HepG2 (cell line): ENCODE data around the gene ELL. TPM values are rescaled to one million over a fixed set of nuclear protein-coding genes. Genes with fewer than 3 reads are reported as not detected.

Experiments
- CCAR2 ChIP-seq: fragments of 200-400 bp; formaldehyde crosslinking; optimal IDR thresholded peaks from 2 replicates; pipeline ENCODE3; 2018; ENCODE audit warnings: low read depth, mild to moderate bottlenecking, low read length, moderate library complexity
- CENPT ChIP-seq: sonication (generic); formaldehyde crosslinking; IDR thresholded peaks from 2 replicates; pipeline ENCODE4 v1.8.0; 2022; ENCODE audit warnings: low read depth, mild to moderate bottlenecking, moderate library complexity, missing genetic modification reagents
- KDM3A ChIP-seq: IDR thresholded peaks from 2 replicates; pipeline ENCODE4 v1.6.1; 2018; ENCODE audit warnings: low read depth, missing compliant biosample characterization
- PHF5A ChIP-seq: IDR thresholded peaks from one replicate; pipeline ENCODE4 v1.6.1; 2018; ENCODE audit warnings: low read depth, missing genetic modification reagents; ENCODE audit not compliant: unreplicated experiment
- POLR2AphosphoS5 ChIP-seq: IDR thresholded peaks from 2 replicates; pipeline ENCODE4 v1.6.1; 2012; ENCODE audit warnings: low read depth, low read length
- RBM22 ChIP-seq: fragments of 200-400 bp; formaldehyde crosslinking; optimal IDR thresholded peaks from 2 replicates; pipeline ENCODE3; 2017; ENCODE audit warnings: mild to moderate bottlenecking, low read length, moderate library complexity
- REXO4 ChIP-seq: sonication (generic); formaldehyde crosslinking; IDR thresholded peaks from 2 replicates; pipeline ENCODE4 v1.8.0; 2022; ENCODE audit warnings: missing genetic modification reagents, mild to moderate bottlenecking, borderline replicate concordance
- ZBTB20 ChIP-seq: sonication (generic); formaldehyde crosslinking; IDR thresholded peaks from 2 replicates; pipeline ENCODE4 v1.8.1; 2023; ENCODE audit warnings: missing genetic modification reagents, low read depth, mild to moderate bottlenecking, borderline replicate concordance
- ZMYM4 ChIP-seq: sonication (generic); formaldehyde crosslinking; IDR thresholded peaks from 2 replicates; pipeline ENCODE4 v1.8.1; 2023; ENCODE audit warnings: mild to moderate bottlenecking, missing genetic modification reagents
- ZNF17 ChIP-seq: sonication (generic); formaldehyde crosslinking; IDR thresholded peaks from 2 replicates; pipeline ENCODE4 v1.5.0; 2020; ENCODE audit warnings: mild to moderate bottlenecking, missing genetic modification reagents
- ZNF547 ChIP-seq: sonication (generic); formaldehyde crosslinking; IDR thresholded peaks from 2 replicates; pipeline ENCODE4 v1.5.1; 2020; ENCODE audit warnings: mild to moderate bottlenecking, missing genetic modification reagents
- polyA plus RNA-seq, 8 experiments: library from polyadenylated mRNA; depleted of rRNA in 3 of 8; stranded (reverse) in 7 of 8; unstranded in 1 of 8; fragments of >200 nt; fragmentation: Illumina TruSeq in 4 of 8; extraction: Trizol in 4 of 8; gene quantifications; 2 replicates each; pipeline versions ENCODE4 v1.2.1 to v1.2.3, GENCODE V29; 2011 to 2016; ENCODE audit warnings: low read depth in 4 of 8, missing spikeins in 1 of 8, mixed read lengths in 1 of 8; ENCODE audit not compliant: insufficient read depth in 1 of 8
- total RNA-seq, 5 experiments: library from RNA; depleted of rRNA; stranded (reverse); fragments of >200 nt; fragmentation: Illumina TruSeq; extraction: Trizol; gene quantifications; 2 replicates each; pipeline ENCODE4 v1.2.3, GENCODE V29; 2016; ENCODE audit warnings: low read depth in 1 of 5
- TF ChIP-seq, protein P1 (sequence below): sonication (generic); formaldehyde crosslinking; IDR thresholded peaks from 2 replicates; pipeline ENCODE4; 2020; ENCODE audit warnings: missing genetic modification reagents, mild to moderate bottlenecking, borderline replicate concordance
- TF ChIP-seq, protein P2 (sequence below): sonication (generic); formaldehyde crosslinking; IDR thresholded peaks from 2 replicates; pipeline ENCODE4 v1.8.0; 2022; ENCODE audit warnings: missing genetic modification reagents, mild to moderate bottlenecking, moderate library complexity, borderline replicate concordance
- TF ChIP-seq, protein P3 (sequence below): sonication (generic); formaldehyde crosslinking; IDR thresholded peaks from 2 replicates; pipeline ENCODE4 v1.4.0; 2020; ENCODE audit warnings: missing genetic modification reagents, low read depth, mild to moderate bottlenecking, borderline replicate concordance
- TF ChIP-seq, protein P4 (sequence below): IDR thresholded peaks from 2 replicates; pipeline ENCODE4 v1.6.1; 2012; ENCODE audit warnings: low read depth, low read length, improper control_type of control experiment
- TF ChIP-seq, protein P5 (sequence below): sonication (generic); formaldehyde crosslinking; IDR thresholded peaks from 2 replicates; pipeline ENCODE4 v1.4.0; 2020; ENCODE audit warnings: missing genetic modification reagents
- TF ChIP-seq, protein P6 (sequence below): sonication (generic); formaldehyde crosslinking; IDR thresholded peaks from 2 replicates; pipeline ENCODE4 v1.8.0; 2022; ENCODE audit warnings: mild to moderate bottlenecking, missing genetic modification reagents, borderline replicate concordance

The ELL gene
- total and polyA plus RNA-seq, 2 of the 13 experiments (the other 11 are each of a cell fraction or from before 2014, with no cell fraction given), result 3.7 to 5.4 TPM

DNA sequence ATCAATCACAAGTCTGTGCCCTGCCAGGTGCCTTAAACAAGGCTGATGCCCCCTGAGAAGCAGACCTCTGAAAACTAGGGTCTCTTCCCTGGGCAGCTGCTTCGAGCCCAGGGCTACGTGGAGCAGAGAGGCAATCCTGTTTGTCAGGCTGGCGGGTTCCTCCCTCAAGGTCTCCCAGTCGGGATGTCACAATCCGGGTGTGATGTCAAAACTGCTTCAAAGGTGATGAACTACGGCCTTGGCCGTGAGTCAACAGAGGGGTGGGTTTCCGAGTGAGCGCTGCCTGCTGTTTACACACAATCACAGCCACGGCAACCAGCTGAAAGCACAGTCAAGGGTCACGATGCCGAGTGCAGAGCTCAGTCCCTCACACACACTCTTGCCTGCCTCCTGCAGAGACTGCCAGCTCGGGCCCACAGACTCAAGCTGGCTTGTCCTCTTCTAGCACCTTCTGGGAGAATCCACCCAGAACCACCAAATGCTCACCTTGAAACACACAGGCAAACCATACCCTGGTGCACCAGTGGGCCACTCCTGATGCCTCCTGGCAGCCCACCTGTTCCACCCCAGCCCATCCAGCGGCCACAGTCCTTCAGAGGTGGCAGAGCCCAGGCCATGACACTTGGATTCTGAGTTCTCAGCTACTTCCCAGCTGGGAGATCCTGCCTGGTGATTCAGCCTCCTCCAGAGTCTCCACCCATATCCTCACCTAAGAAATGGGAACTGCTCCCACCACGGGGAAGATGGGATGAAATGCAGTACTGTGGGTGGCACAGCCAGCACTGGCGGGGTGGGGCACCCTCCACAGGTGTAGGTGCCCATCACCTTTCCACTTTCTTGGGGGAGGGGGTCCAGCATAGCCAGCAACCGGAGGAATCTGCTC is 6.8 kb downstream of the ELL start (continued):
- TF ChIP-seq, protein P1, sequence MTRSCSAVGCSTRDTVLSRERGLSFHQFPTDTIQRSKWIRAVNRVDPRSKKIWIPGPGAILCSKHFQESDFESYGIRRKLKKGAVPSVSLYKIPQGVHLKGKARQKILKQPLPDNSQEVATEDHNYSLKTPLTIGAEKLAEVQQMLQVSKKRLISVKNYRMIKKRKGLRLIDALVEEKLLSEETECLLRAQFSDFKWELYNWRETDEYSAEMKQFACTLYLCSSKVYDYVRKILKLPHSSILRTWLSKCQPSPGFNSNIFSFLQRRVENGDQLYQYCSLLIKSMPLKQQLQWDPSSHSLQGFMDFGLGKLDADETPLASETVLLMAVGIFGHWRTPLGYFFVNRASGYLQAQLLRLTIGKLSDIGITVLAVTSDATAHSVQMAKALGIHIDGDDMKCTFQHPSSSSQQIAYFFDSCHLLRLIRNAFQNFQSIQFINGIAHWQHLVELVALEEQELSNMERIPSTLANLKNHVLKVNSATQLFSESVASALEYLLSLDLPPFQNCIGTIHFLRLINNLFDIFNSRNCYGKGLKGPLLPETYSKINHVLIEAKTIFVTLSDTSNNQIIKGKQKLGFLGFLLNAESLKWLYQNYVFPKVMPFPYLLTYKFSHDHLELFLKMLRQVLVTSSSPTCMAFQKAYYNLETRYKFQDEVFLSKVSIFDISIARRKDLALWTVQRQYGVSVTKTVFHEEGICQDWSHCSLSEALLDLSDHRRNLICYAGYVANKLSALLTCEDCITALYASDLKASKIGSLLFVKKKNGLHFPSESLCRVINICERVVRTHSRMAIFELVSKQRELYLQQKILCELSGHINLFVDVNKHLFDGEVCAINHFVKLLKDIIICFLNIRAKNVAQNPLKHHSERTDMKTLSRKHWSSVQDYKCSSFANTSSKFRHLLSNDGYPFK (CRISPR knock-in tag), result peak; percentile 74; the same call in 1 of the 2 replicates
- peak; percentile 98 for TF ChIP-seq KDM3A (CRISPR knock-in tag)
- TF ChIP-seq, protein P2, sequence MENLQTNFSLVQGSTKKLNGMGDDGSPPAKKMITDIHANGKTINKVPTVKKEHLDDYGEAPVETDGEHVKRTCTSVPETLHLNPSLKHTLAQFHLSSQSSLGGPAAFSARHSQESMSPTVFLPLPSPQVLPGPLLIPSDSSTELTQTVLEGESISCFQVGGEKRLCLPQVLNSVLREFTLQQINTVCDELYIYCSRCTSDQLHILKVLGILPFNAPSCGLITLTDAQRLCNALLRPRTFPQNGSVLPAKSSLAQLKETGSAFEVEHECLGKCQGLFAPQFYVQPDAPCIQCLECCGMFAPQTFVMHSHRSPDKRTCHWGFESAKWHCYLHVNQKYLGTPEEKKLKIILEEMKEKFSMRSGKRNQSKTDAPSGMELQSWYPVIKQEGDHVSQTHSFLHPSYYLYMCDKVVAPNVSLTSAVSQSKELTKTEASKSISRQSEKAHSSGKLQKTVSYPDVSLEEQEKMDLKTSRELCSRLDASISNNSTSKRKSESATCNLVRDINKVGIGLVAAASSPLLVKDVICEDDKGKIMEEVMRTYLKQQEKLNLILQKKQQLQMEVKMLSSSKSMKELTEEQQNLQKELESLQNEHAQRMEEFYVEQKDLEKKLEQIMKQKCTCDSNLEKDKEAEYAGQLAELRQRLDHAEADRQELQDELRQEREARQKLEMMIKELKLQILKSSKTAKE (CRISPR knock-in tag), result peak; percentile 100
- TF ChIP-seq REXO4 (CRISPR knock-in tag), result no peak
- TF ChIP-seq PHF5A (CRISPR knock-in tag), result peak; percentile 99
- TF ChIP-seq, protein P3, sequence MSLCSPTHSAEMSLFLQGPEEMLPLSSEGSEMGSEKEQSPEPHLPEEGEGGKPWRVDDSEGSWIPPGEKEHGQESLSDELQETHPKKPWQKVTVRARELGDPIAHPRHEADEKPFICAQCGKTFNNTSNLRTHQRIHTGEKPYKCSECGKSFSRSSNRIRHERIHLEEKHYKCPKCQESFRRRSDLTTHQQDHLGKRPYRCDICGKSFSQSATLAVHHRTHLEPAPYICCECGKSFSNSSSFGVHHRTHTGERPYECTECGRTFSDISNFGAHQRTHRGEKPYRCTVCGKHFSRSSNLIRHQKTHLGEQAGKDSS (CRISPR knock-in tag), result peak; percentile 97; the same call in 1 of the 2 replicates
- TF ChIP-seq CCAR2, result no peak
- TF ChIP-seq, protein P4, sequence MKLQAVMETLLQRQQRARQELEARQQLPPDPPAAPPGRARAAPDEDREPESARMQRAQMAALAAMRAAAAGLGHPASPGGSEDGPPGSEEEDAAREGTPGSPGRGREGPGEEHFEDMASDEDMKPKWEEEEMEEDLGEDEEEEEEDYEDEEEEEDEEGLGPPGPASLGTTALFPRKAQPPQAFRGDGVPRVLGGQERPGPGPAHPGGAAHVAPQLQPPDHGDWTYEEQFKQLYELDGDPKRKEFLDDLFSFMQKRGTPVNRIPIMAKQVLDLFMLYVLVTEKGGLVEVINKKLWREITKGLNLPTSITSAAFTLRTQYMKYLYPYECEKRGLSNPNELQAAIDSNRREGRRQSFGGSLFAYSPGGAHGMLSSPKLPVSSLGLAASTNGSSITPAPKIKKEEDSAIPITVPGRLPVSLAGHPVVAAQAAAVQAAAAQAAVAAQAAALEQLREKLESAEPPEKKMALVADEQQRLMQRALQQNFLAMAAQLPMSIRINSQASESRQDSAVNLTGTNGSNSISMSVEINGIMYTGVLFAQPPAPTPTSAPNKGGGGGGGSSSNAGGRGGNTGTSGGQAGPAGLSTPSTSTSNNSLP, result peak; percentile 45; the same call in 1 of the 2 replicates
- no peak for TF ChIP-seq ZNF17 (CRISPR knock-in tag)
- TF ChIP-seq CENPT (CRISPR knock-in tag), result 0 out of 2 replicates have a peak, but pooled peaks have one; percentile 45
- no peak for TF ChIP-seq RBM22
- TF ChIP-seq ZMYM4, result peak; percentile 91
- TF ChIP-seq ZBTB20 (CRISPR knock-in tag), result peak; percentile 94
- TF ChIP-seq ZNF547 (CRISPR knock-in tag), result peak; percentile 82; the same call in 1 of the 2 replicates
- peak; percentile 33; the same call in 1 of the 2 replicates for TF ChIP-seq POLR2AphosphoS5
- TF ChIP-seq, protein P5, sequence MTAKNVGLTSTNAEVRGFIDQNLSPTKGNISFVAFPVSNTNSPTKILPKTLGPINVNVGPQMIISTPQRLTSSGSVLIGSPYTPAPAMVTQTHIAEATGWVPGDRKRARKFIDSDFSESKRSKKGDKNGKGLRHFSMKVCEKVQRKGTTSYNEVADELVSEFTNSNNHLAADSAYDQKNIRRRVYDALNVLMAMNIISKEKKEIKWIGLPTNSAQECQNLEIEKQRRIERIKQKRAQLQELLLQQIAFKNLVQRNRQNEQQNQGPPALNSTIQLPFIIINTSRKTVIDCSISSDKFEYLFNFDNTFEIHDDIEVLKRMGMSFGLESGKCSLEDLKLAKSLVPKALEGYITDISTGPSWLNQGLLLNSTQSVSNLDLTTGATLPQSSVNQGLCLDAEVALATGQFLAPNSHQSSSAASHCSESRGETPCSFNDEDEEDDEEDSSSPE (CRISPR knock-in tag), result peak; percentile 87
- TF ChIP-seq, protein P6, sequence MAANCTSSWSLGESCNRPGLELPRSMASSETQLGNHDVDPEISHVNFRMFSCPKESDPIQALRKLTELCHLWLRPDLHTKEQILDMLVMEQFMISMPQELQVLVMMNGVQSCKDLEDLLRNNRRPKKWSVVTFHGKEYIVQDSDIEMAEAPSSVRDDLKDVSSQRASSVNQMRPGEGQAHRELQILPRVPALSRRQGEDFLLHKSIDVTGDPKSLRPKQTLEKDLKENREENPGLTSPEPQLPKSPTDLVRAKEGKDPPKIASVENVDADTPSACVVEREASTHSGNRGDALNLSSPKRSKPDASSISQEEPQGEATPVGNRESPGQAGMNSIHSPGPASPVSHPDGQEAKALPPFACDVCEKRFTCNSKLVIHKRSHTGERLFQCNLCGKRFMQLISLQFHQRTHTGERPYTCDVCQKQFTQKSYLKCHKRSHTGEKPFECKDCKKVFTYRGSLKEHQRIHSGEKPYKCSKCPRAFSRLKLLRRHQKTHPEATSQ (CRISPR knock-in tag), result no peak
